GM13977 (cell line): ENCODE data around the gene PDZD4.

Source experiments
- DNase-seq: peaks from one replicate; pipeline ENCODE4 v3.0.0; 2012; ENCODE audit warnings: low spot score
- CTCF ChIP-seq: IDR thresholded peaks from 2 replicates; pipeline ENCODE4 v1.5.1; 2012; ENCODE audit warnings: mild to moderate bottlenecking, control low read depth; ENCODE audit not compliant: insufficient read depth; ENCODE audit errors: extremely low read depth, missing control alignments
- in situ Hi-C: fragments of 300-500 bp; cut with MboI; formaldehyde crosslinking; loops from one replicate; pipeline ENCODE4 v1.12.0; 2022; ENCODE audit warnings: low sequenced_read_pairs, low pct_unique_long_range_greater_than_20kb, mixed read lengths, inconsistent platforms; ENCODE audit not compliant: unreplicated experiment

The PDZD4 gene

GRCh38 chrX:153812220-153812619 is 18.1 kb downstream of the PDZD4 start:
- in situ Hi-C loops = no loop called here
- no peak for DNase-seq
- TF ChIP-seq CTCF = no peak

- TF ChIP-seq CTCF = no peak
- in situ Hi-C loops = no loop called here
- no peak for DNase-seq
Observed at GRCh38 chrX:153807976-153808375, 22.4 kb downstream of the PDZD4 start.

GRCh38 chrX:153806999-153807575 is 23.3 kb downstream of the PDZD4 start:
- no peak for DNase-seq
- TF ChIP-seq CTCF = no peak
- in situ Hi-C loops = no loop called here

- in situ Hi-C loops = no loop called here
- no peak for DNase-seq
- TF ChIP-seq CTCF = no peak
Observed at GRCh38 chrX:153805436-153805835, 24.9 kb downstream of the PDZD4 start.

- no peak for DNase-seq
- in situ Hi-C loops = no loop called here
- no peak for TF ChIP-seq CTCF
Observed at GRCh38 chrX:153804621-153805020, 25.7 kb downstream of the PDZD4 start.

GRCh38 chrX:153804100-153804595 is 26.2 kb downstream of the PDZD4 start:
- no peak for DNase-seq
- in situ Hi-C loops = no loop called here
- TF ChIP-seq CTCF = no peak
